Heart left ventricle (tissue), 16 donors: Measurements from ENCODE around the gene DACT2. TPM values are rescaled to one million over a fixed set of nuclear protein-coding genes. Genes with fewer than 3 reads are reported as not detected.

Experiments
- ATAC-seq, 4 donors: fragments of 200-7000 bp; cut with Tn5 transposase; one replicate each; pipeline ENCODE4 v1.9.1; 2020 to 2022; ENCODE audit warnings: moderate library complexity in 4 of 4, mild to moderate bottlenecking in 3 of 4, moderate number of reproducible peaks in 1 of 4
- DNase-seq, 5 donors: peaks; one replicate each; pipeline ENCODE4 v3.0.0-alpha.2; 2020
- H3K27ac ChIP-seq, 12 donors: fragments of 200-600 bp; sonication (generic) in 4 of 12; one replicate each; pipeline versions ENCODE4 v1.5.0 to v1.8.0; 2016 to 2022; ENCODE audit warnings: mild to moderate bottlenecking in 2 of 12
- H3K27me3 ChIP-seq, 9 donors: fragments of 200-600 bp; sonication (generic) in 2 of 9; one replicate each; pipeline versions ENCODE4 v1.5.1 to v1.8.0; 2016 to 2022; ENCODE audit warnings: mild to moderate bottlenecking in 3 of 9
- H3K36me3 ChIP-seq, 9 donors: fragments of 200-600 bp; sonication (generic) in 2 of 9; one replicate each; pipeline versions ENCODE4 v1.5.0 to v1.8.0; 2018 to 2022; ENCODE audit warnings: mild to moderate bottlenecking in 2 of 9
- H3K4me1 ChIP-seq, 12 donors: fragments of 200-600 bp; sonication (generic) in 4 of 12; one replicate each; pipeline versions ENCODE4 v1.5.0 to v1.8.0; 2016 to 2022; ENCODE audit warnings: mild to moderate bottlenecking in 3 of 12
- H3K4me3 ChIP-seq, 12 donors: fragments of 200-600 bp; sonication (generic) in 4 of 12; one replicate each; pipeline versions ENCODE4 v1.5.0 to v1.8.0; 2017 to 2022; ENCODE audit warnings: mild to moderate bottlenecking in 9 of 12, moderate library complexity in 4 of 12
- H3K9me3 ChIP-seq, 12 donors: fragments of 200-600 bp; sonication (generic) in 4 of 12; one replicate each; pipeline versions ENCODE4 v1.5.0 to v1.8.0; 2016 to 2022; ENCODE audit warnings: mild to moderate bottlenecking in 1 of 12
- POLR2A ChIP-seq, 2 donors: fragments of 450-650 bp; IDR thresholded peaks; one replicate each; pipeline ENCODE4 v1.6.1; 2017; ENCODE audit warnings: antibody characterized with exemption in 2 of 2, mild to moderate bottlenecking in 2 of 2, moderate library complexity in 2 of 2
- WGBS, 4 donors: extraction: QIAGEN DNeasy Blood & Tissue Kit in 2 of 4; methylation state at CpG; one replicate each; pipeline versions ENCODE4 v1.1.5 to v1.1.7; 2013 to 2018; 5-methylcytosine and 5-hydroxymethylcytosine counted together
- intact Hi-C, 10 donors: fragments of 100-400 bp; cut with DNase I; formaldehyde crosslinking; loops; one replicate each; pipeline versions ENCODE4 v1.11.1 to v1.14.2; 2022
- polyA plus RNA-seq, 2 donors: library from polyadenylated mRNA; stranded (reverse); fragments of 200-250 nt; gene quantifications; one replicate each; pipeline ENCODE4 v1.2.3, GENCODE V29; 2013
- total RNA-seq, 9 donors: library from RNA; depleted of rRNA in 2 of 9; stranded (reverse); fragments of >200 nt in 2 of 9; fragmentation: NEBNext Ultra II Directional in 3 of 9; extraction: Animal tissue kit (Norgen Biotek cat#: 25700) in 3 of 9; gene quantifications; one replicate each; pipeline versions ENCODE4 v1.1.0 to v1.2.4, GENCODE V29; 2016 to 2023
- TF ChIP-seq, protein P1 (sequence below), 12 donors: fragments of 200-600 bp; sonication (generic) in 4 of 12; IDR thresholded peaks; one replicate each; pipeline versions ENCODE4 v1.5.0 to v1.8.0; 2018 to 2022; ENCODE audit warnings: antibody characterized with exemption in 12 of 12, mild to moderate bottlenecking in 5 of 12
- donor health status: ischemic (EF 13 %, LVEDD 7.1; RV severe dilation, severe dysfunction).
- donor health status: healthy with polysubstance abuse.
- donor health status: DM: no; HTN: yes; CAD: no.
- donor health status: DM: no; HTN: no; CAD: no.
- donor health status: ischemic (EF 25% LVEDD 6.9; RV normal size, moderate dysfunction).
- donor health status: ischemic (EF 25% LVEDD 5.7; RV mildly dilated, moderate dysfunction).
- donor health status: healthy.
- donor health status: DM: yes; HTN: yes; CAD: no.
- donor health status: ischemic (EF 35%, LVEDD 5.7; RV mildly dilated, moderate dysfunction).
- donor health status: nonischemic (EF 11% LVEDD 7.7; RV severe dilation, severe dysfunction).
- donor health status: DM: yes; HTN: yes; CAD: no.
- donor health status: PGD.
- donor health status: ischemic (EF 29% LVEDD 5.4; RV normal size, mild dysfunction).
- donor health status: nonischemic (EF 23%, LVEDD 6.1; RV moderate dilation, normal function).

The DACT2 gene
- total and polyA plus RNA-seq, 11 donors: 0.14 to 3.8 (median 0.30) TPM

DNA sequence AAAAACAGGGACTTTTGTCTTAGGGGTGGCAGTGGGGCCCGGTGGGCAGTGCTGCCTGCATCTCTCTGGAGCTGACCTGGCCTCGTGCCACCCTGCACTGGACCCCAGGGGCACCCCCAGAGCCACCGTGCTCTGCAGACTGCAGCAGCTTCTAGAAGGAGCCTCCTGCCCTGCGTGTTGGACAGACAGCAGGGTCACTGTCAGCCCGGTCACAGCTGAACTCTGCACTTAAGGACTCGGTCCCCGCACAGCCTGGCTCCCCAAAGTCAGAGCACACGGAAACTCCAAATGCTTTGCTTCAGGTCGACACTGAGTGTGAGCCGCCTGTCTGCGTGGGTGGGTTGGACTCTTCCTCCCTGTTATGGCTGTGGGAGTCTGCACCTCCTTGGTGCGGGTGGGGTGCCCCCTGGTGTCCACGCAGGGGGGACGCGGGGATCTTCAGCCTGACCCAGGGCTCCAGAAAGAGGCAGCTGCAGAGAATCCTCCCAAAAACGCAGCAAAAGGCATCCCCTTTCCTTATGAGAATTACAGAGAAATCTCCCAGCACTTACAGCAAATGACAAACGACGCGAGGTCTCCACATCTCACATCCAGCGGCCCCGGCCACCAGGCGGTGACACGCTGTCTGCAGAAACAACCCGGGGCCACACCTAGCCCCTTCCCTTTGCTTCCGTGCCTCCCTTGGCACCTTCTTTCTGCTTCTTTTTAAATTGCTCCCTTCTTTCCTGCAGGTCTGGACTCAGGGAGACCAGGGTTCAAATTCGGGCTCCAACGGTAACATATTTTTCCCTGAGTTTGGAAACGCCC is 36.3 kb upstream of the DACT2 start:
- intact Hi-C loops: loop anchor here in 8 of 10 donors (2.0 to 10.0 kb wide), 8 partner anchors 199 to 451 kb away; no protein-coding TSS in a partner anchor
- ATAC-seq: peak; percentile 78 to 96 (median 90)
- peak in 4 of 5 donors; percentile 55 to 69 (median 60) for DNase-seq
- TF ChIP-seq, protein P1, sequence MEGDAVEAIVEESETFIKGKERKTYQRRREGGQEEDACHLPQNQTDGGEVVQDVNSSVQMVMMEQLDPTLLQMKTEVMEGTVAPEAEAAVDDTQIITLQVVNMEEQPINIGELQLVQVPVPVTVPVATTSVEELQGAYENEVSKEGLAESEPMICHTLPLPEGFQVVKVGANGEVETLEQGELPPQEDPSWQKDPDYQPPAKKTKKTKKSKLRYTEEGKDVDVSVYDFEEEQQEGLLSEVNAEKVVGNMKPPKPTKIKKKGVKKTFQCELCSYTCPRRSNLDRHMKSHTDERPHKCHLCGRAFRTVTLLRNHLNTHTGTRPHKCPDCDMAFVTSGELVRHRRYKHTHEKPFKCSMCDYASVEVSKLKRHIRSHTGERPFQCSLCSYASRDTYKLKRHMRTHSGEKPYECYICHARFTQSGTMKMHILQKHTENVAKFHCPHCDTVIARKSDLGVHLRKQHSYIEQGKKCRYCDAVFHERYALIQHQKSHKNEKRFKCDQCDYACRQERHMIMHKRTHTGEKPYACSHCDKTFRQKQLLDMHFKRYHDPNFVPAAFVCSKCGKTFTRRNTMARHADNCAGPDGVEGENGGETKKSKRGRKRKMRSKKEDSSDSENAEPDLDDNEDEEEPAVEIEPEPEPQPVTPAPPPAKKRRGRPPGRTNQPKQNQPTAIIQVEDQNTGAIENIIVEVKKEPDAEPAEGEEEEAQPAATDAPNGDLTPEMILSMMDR (IDR thresholded peaks at IDR 0.05): peak; percentile 50 to 75 (median 66)
- TF ChIP-seq POLR2A (IDR thresholded peaks at IDR 0.05): no peak
- Histone ChIP-seq H3K4me3 (peak overlapping the region in 3 of 12 donors; percentile 15 to 18 (median 15)), H3K27me3 (peaks cover 0 to 19% (median 0%) of the 10 kb centered on the region in 9 donors), H3K27ac (no peak overlapping the region), H3K36me3 (no peaks in the 10 kb centered on the region), H3K4me1 (peaks cover 0 to 8% (median 0%) of the 10 kb centered on the region in 12 donors), H3K9me3 (peaks cover 0 to 13% (median 0%) of the 10 kb centered on the region in 12 donors)
- WGBS, 4 donors: 33 to 46% (median 40%) methylated on average over 19 to 28 of the region's 28 CpGs

DNA sequence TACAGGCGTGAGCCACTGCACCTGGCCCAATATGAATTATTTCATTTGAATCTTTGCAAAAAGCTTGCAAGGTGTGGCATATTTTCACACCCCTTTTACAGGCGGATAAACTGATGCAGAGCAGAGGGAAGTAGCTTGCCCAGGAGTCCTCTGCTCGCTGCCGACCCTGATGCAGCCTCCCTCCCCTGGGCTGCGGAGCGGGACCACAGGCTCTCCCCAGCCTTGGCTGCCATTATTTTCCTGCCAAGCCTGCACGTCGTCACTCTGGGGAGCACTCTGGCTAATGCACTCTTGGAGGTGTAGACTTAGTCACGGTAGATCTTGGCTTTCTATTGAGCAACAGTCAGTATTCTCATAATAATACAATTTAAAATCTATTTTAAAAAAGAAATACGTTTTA is 34.8 kb upstream of the DACT2 start:
- no peak for TF ChIP-seq POLR2A (IDR thresholded peaks at IDR 0.05)
- TF ChIP-seq, protein P1 (IDR thresholded peaks at IDR 0.05): no peak
- intact Hi-C loops: loop anchor here in 6 of 10 donors (2.0 to 10.0 kb wide), 5 partner anchors 200 to 450 kb away; no protein-coding TSS in a partner anchor
- Histone ChIP-seq H3K9me3 (peaks cover 0 to 11% (median 0%) of the 10 kb centered on the region in 12 donors), H3K4me3 (no peak overlapping the region), H3K27ac (no peak overlapping the region), H3K4me1 (peaks cover 0 to 8% (median 0%) of the 10 kb centered on the region in 12 donors), H3K36me3 (no peaks in the 10 kb centered on the region), H3K27me3 (peaks cover 0 to 19% (median 0%) of the 10 kb centered on the region in 9 donors)
- ATAC-seq: no peak
- WGBS, 4 donors: 61 to 79% (median 76%) methylated on average over 10 of the region's 10 CpGs
- DNase-seq: no peak

DNA sequence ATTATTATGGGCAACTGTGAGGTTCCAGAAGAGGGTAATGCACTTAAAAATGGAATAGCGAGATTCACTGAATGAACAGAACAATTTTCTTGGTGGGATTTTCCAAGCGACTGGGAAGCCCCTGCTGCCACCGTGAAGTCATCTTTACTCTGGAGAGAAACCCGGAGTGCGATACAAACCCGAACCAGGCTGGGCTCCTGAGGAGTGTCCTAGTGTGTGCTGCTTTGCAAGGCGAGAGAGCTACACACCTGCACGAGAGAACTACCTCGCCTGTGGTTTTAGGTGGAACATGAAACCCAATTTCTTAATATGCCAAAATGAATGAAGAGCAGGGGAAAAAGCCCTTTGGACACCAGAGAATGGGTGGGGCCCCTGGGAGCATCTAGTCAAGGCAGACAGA is 33.5 kb upstream of the DACT2 start:
- Histone ChIP-seq H3K27ac (no peak overlapping the region), H3K9me3 (peaks cover 0 to 11% (median 0%) of the 10 kb centered on the region in 12 donors), H3K4me1 (peaks cover 0 to 8% (median 0%) of the 10 kb centered on the region in 12 donors), H3K27me3 (peaks cover 0 to 19% (median 0%) of the 10 kb centered on the region in 9 donors), H3K36me3 (no peaks in the 10 kb centered on the region), H3K4me3 (no peak overlapping the region)
- DNase-seq (no peak), ATAC-seq (no peak)
- intact Hi-C loops: loop anchor here in 6 of 10 donors (2.0 to 10.0 kb wide), 5 partner anchors 198 to 448 kb away; no protein-coding TSS in a partner anchor
- no peak for TF ChIP-seq POLR2A (IDR thresholded peaks at IDR 0.05)
- TF ChIP-seq, protein P1 (IDR thresholded peaks at IDR 0.05): no peak
- 81 to 87% (median 84%) methylated on average over 9 of the region's 9 CpGs for WGBS, 4 donors

DNA sequence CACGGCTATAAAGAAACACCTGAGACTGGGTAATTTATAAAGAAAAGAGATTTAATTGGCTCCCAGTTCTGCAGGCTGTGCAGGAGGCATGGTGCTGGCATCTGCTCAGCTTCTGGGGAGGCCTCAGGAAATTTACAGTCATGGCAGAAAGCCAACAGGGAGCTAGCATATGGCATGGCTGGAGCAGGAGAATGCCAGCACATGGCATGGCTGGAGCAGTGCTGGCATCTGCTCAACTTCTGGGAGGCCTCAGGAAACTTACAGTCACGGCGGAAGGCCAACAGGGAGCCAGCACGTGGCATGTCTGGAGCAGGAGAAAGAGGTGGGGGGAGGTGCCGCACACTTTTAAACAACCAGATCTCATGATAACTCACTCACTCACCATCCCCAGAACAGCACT is 32.5 kb upstream of the DACT2 start:
- Histone ChIP-seq H3K9me3 (peaks cover 0 to 11% (median 0%) of the 10 kb centered on the region in 12 donors), H3K27ac (no peak overlapping the region), H3K36me3 (no peaks in the 10 kb centered on the region), H3K4me1 (peaks cover 0 to 8% (median 0%) of the 10 kb centered on the region in 12 donors), H3K27me3 (peaks cover 0 to 19% (median 0%) of the 10 kb centered on the region in 9 donors), H3K4me3 (no peak overlapping the region)
- intact Hi-C loops: loop anchor here in 6 of 10 donors (2.0 to 10.0 kb wide), 5 partner anchors 197 to 447 kb away; no protein-coding TSS in a partner anchor
- WGBS, 4 donors: 71 to 87% (median 77%) methylated on average over 5 of the region's 5 CpGs
- no peak for DNase-seq
- ATAC-seq: no peak
- TF ChIP-seq, protein P1 (IDR thresholded peaks at IDR 0.05): no peak
- TF ChIP-seq POLR2A (IDR thresholded peaks at IDR 0.05): no peak
